Gastroesophageal sphincter (tissue), 4 donors: ENCODE results near the gene ZNF175. TPM values are rescaled to one million over a fixed set of nuclear protein-coding genes. Genes with fewer than 3 reads are reported as not detected.

Experiments used
- ATAC-seq: fragments of 150-250 bp; one replicate; pipeline ENCODE4 v1.9.1; 2016; ENCODE audit warnings: mild to moderate bottlenecking, moderate library complexity
- H3K27ac ChIP-seq, 4 donors: fragments of 200-600 bp; sonication (generic) in 3 of 4; 1 replicate in 3 of 4; 2 replicates in 1 of 4; pipeline ENCODE4 v1.5.1; 2016 to 2019
- H3K27me3 ChIP-seq: fragments of 200-600 bp; sonication (generic); one replicate; pipeline ENCODE4 v1.5.1; 2019
- H3K36me3 ChIP-seq, 2 donors: fragments of 200-600 bp; sonication (generic); one replicate each; pipeline ENCODE4 v1.5.1; 2019; ENCODE audit warnings: control low read depth in 1 of 2
- H3K4me1 ChIP-seq, 3 donors: fragments of 200-600 bp; sonication (generic); 1 replicate in 2 of 3; 2 replicates in 1 of 3; pipeline ENCODE4 v1.5.1; 2016 to 2019; ENCODE audit warnings: control low read depth in 2 of 3
- H3K4me3 ChIP-seq, 2 donors: fragments of 200-600 bp; sonication (generic); one replicate each; pipeline ENCODE4 v1.5.1; 2019; ENCODE audit warnings: mild to moderate bottlenecking in 1 of 2, moderate library complexity in 1 of 2
- H3K9me3 ChIP-seq, 3 donors: fragments of 200-600 bp; sonication (generic); one replicate each; pipeline ENCODE4 v1.5.1; 2017 to 2019; ENCODE audit warnings: control low read depth in 2 of 3
- EP300 ChIP-seq: sonication (generic); formaldehyde crosslinking; IDR thresholded peaks from one replicate; pipeline ENCODE4 v1.6.1; 2017; ENCODE audit warnings: antibody characterized with exemption, mild to moderate bottlenecking
- POLR2A ChIP-seq, 2 donors: fragments of 450-650 bp; IDR thresholded peaks; one replicate each; pipeline ENCODE4 v1.6.1; 2017; ENCODE audit warnings: antibody characterized with exemption in 2 of 2, mild to moderate bottlenecking in 2 of 2, moderate library complexity in 1 of 2
- POLR2AphosphoS5 ChIP-seq: sonication (generic); formaldehyde crosslinking; IDR thresholded peaks from one replicate; pipeline ENCODE4 v1.6.1; 2017; ENCODE audit warnings: antibody characterized with exemption
- WGBS, 2 donors: methylation state at CpG; one replicate each; pipeline ENCODE4 v1.1.5; 2018; ENCODE audit warnings: low coverage in 1 of 2; 5-methylcytosine and 5-hydroxymethylcytosine counted together
- total RNA-seq, 4 donors: library from RNA; depleted of rRNA; stranded (reverse); fragments of >200 nt; gene quantifications; one replicate each; pipeline ENCODE4 v1.1.0, GENCODE V29; 2016
- TF ChIP-seq, protein P1 (sequence below), 4 experiments: fragments of 200-600 bp in 2 of 4; fragments of 450-650 bp in 2 of 4; sonication (generic) in 1 of 4; IDR thresholded peaks; one replicate each; pipeline ENCODE4 v1.5.1; 2017 to 2019; ENCODE audit warnings: antibody characterized with exemption in 4 of 4, mild to moderate bottlenecking in 2 of 4, moderate library complexity in 2 of 4

The ZNF175 gene
- total RNA-seq, 4 donors from 2014 or later: 6.5 to 12.8 (median 7.3) TPM

DNA sequence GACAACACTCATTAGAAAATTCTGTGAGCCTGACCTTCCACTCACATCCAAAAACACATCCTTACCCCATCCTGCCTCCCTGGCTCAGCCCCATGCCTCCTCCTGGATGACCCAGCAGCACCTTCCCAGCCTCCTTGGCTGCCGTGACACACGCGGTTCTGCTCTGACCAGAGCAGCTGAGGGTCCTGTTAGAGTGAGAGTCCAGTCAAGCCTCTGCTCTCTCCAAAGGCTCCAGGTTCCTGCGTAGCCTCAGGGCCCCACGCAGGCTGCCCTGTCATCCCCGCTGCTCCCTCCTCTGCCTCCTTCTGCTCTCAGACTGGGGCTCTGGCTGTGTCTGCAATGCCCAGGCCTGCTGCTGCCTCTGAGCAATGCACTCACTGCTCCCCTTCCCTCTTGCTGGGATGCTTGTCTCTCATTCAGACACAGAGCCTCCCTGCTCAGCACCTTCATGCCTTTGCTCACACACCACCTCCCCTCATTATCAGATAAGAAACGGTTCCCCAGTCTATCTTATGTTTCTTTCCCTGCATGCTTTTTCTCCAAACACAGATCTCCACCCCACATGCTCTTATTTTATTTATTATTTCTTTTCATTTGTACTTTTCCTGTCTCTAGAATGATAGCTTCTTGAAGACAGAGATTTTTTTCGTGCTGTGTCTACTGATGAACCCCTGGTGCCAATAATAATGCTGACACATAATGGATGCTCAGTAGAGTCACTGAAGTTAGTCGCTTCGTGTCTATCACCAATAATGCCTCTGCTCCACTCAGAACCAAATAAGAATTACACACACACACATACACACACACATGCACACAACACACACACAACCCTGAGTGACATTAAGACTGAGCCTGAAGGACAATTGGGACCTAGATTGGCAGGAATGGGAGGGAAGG, 29.4 kb upstream of the ZNF175 start:
- H3K27ac ChIP-seq: no peak overlapping the region
- TF ChIP-seq, protein P1, sequence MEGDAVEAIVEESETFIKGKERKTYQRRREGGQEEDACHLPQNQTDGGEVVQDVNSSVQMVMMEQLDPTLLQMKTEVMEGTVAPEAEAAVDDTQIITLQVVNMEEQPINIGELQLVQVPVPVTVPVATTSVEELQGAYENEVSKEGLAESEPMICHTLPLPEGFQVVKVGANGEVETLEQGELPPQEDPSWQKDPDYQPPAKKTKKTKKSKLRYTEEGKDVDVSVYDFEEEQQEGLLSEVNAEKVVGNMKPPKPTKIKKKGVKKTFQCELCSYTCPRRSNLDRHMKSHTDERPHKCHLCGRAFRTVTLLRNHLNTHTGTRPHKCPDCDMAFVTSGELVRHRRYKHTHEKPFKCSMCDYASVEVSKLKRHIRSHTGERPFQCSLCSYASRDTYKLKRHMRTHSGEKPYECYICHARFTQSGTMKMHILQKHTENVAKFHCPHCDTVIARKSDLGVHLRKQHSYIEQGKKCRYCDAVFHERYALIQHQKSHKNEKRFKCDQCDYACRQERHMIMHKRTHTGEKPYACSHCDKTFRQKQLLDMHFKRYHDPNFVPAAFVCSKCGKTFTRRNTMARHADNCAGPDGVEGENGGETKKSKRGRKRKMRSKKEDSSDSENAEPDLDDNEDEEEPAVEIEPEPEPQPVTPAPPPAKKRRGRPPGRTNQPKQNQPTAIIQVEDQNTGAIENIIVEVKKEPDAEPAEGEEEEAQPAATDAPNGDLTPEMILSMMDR (IDR thresholded peaks at IDR 0.05): no peak
- TF ChIP-seq POLR2A (IDR thresholded peaks at IDR 0.05): no peak
- TF ChIP-seq EP300: no peak
- no peak for TF ChIP-seq POLR2AphosphoS5
- H3K4me1 ChIP-seq: no peaks in the 10 kb centered on the region
- 60 to 75% methylated on average over 2 to 5 of the region's 10 CpGs for WGBS, 2 donors
- H3K27me3 ChIP-seq: peaks cover 81% of the 10 kb centered on the region
- H3K9me3 ChIP-seq: no peaks in the 10 kb centered on the region
- no peak overlapping the region for H3K4me3 ChIP-seq
- no peaks in the 10 kb centered on the region for H3K36me3 ChIP-seq
- ATAC-seq: no peak

GRCh38 chr19:51542699-51543098, 28.4 kb upstream of the ZNF175 start:
- Histone ChIP-seq H3K27me3 (peaks cover 82% of the 10 kb centered on the region), H3K9me3 (no peaks in the 10 kb centered on the region), H3K36me3 (no peaks in the 10 kb centered on the region), H3K4me1 (no peaks in the 10 kb centered on the region), H3K27ac (no peak overlapping the region), H3K4me3 (no peak overlapping the region)
- ATAC-seq: no peak
- TF ChIP-seq EP300 (no peak), POLR2A (IDR thresholded peaks at IDR 0.05) (no peak), POLR2AphosphoS5 (no peak)
- TF ChIP-seq, protein P1 (IDR thresholded peaks at IDR 0.05): no peak
- WGBS, 2 donors: 70% methylated on average over 5 of the region's 5 CpGs; no CpG with 5 or more reads in 1 of the 2 donors

- Histone ChIP-seq H3K9me3 (no peaks in the 10 kb centered on the region), H3K36me3 (no peaks in the 10 kb centered on the region), H3K4me3 (no peak overlapping the region), H3K4me1 (no peaks in the 10 kb centered on the region), H3K27me3 (peaks cover 83% of the 10 kb centered on the region), H3K27ac (no peak overlapping the region)
- 74 to 77% methylated on average over 6 of the region's 6 CpGs for WGBS, 2 donors
- no peak for TF ChIP-seq POLR2AphosphoS5
- no peak for ATAC-seq
Measured at GRCh38 chr19:51544038-51544437, 27.0 kb upstream of the ZNF175 start.

DNA sequence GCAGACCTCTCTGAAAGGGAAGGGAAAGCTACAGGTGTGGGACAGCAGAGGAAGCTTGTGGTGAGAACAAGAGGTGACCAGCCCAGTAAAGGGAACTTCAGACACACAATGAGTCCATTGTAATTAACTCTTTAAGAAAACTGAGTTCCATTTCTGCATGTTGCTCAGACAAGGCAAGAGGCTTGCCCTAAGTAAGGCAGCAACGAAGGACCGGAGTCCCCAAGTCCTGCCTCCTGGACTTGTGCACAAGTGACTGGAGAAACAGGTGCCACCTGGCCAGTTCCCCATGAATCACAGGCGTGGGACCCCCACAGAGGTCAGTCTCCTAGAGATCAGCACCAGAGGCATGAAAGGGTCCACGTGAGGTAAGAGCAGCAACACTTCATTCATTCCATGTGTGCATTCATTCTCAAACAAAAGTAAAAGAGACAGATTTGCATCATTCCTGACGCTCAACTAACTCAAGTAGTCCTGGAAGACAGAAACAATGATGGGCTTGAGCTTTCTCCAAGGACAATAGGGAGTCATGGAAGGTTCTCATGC, 24.9 kb upstream of the ZNF175 start:
- no peak overlapping the region for H3K27ac ChIP-seq
- no peak overlapping the region for H3K4me3 ChIP-seq
- 50 to 55% methylated on average over 1 to 4 of the region's 5 CpGs for WGBS, 2 donors
- no peaks in the 10 kb centered on the region for H3K4me1 ChIP-seq
- H3K27me3 ChIP-seq: peaks cover 92% of the 10 kb centered on the region
- ATAC-seq: no peak
- H3K9me3 ChIP-seq: no peaks in the 10 kb centered on the region
- TF ChIP-seq, protein P1 (IDR thresholded peaks at IDR 0.05): no peak
- TF ChIP-seq POLR2AphosphoS5: no peak
- TF ChIP-seq EP300: no peak
- no peaks in the 10 kb centered on the region for H3K36me3 ChIP-seq

DNA sequence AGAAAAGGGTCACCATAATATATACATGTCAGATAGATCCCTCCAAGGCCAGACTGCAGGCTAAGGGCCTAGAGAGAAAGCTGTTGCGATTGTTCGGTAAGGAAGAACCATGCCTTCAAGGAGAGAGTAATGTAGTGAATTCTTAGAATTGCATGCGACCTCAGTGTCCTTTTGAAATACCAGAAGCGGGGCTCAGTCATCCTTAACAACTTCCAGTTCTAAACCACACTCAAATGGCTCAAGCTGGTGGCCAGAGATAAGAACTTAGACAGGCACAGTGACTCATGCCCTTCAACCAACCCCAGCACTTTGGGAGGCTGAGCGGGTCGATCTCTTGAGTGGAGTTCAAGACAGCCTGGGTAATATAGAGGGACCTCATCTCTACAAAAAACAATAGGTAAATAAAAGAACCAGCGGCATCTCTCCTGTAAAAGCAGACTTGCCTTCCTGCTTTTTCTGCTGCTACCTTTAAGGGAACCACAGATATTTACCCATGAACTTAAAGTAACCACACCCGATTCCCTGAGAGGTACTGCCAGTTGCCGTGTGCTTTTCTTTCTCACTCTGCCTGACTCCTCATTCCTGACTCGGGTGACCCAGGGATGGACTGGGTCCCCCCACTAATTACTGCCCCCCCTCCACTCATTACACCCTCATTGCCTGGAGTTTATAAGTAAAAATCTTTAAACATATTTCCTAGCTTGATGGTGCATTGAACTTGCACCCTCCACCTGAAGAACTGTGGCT, 24.3 kb upstream of the ZNF175 start:
- no peaks in the 10 kb centered on the region for H3K36me3 ChIP-seq
- peaks cover 92% of the 10 kb centered on the region for H3K27me3 ChIP-seq
- WGBS, 2 donors: 50 to 58% methylated on average over 4 to 9 of the region's 10 CpGs
- no peaks in the 10 kb centered on the region for H3K9me3 ChIP-seq
- no peak for ATAC-seq
- H3K4me3 ChIP-seq: no peak overlapping the region
- TF ChIP-seq, protein P1 (IDR thresholded peaks at IDR 0.05): no peak
- no peak for TF ChIP-seq POLR2AphosphoS5
- no peak for TF ChIP-seq EP300
- TF ChIP-seq POLR2A (IDR thresholded peaks at IDR 0.05): no peak
- no peaks in the 10 kb centered on the region for H3K4me1 ChIP-seq
- H3K27ac ChIP-seq: no peak overlapping the region
